ENCODE data around the gene AFP.

The AFP gene

DNA sequence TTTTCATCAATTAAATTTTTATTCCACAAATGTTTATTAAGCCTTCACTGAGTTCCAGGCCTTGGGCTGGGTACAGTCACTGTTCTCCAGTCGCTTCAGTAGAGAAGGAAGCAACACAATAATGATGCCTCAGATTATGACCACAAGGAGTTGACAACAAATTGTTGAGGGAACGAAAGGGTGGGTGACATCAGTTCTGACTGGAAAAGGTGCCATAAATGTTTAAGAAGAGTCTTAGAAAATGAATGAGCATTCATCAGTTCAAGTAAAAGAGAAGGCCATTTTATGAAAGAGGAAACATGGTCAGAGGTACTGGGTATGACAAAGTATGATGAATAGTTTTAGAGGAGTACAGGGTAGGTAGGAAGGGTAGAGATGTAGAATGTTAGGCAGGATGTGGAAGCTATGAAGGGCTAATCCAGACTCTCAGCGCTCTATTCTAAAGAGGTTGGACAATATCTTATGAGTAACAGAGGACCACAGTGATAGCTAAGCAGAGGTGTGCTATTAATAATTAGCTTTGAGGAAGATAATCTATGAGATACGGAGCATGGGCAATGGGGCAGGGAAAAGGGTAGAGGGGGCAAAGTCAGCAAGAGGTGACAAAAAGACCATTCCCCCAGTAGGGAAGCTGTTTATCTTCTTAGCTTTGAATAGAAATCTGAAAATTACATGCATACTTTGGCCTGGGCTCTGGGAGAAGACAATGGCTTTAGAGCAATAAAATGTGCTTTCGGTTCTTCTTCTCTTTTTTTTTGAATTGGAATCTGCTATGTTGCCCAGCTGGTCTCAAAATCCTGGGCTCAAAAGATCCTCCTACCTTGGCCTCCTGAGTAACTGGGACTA, 20.4 kb downstream of the AFP start:
- H3K4me3 ChIP-seq (ENCODE audit: low read depth, low read length), result no peak overlapping the region
- no peak overlapping the region for H4K12ac ChIP-seq (ENCODE audit: low read depth, low read length)
- no peaks in the 10 kb centered on the region for H3K36me3 ChIP-seq (ENCODE audit: control insufficient read depth in 1 of 2, insufficient read depth in 2 of 2, low read length in 2 of 2)
- no peak overlapping the region for H4K8ac ChIP-seq (ENCODE audit: low read depth, low read length)
- no peak overlapping the region for H3K27ac ChIP-seq (ENCODE audit: low read depth, low read length)
- no peak overlapping the region for H3K18ac ChIP-seq (ENCODE audit: low read length)
- no peak overlapping the region for H2BK120ac ChIP-seq (ENCODE audit: insufficient read depth, low read length, poor library complexity)
- H3K27me3 ChIP-seq (ENCODE audit: insufficient read depth, low read length), result no peaks in the 10 kb centered on the region
- no peak overlapping the region for H3K9ac ChIP-seq (ENCODE audit: low read length)
- H3K4me1 ChIP-seq (ENCODE audit: control insufficient read depth in 1 of 2, insufficient read depth in 2 of 2, low read length in 2 of 2), result peaks cover 4 to 6% of the 10 kb centered on the region in 2 experiments
- H2BK5ac ChIP-seq (ENCODE audit: low read depth, low read length, poor library complexity), result no peak overlapping the region
- no peak overlapping the region for H2AFZ ChIP-seq (ENCODE audit: insufficient read depth, low read length, poor library complexity)
- H4K91ac ChIP-seq (ENCODE audit: low read depth, low read length), result no peak overlapping the region
- no peak overlapping the region for H3K14ac ChIP-seq (ENCODE audit: low read length)
- peaks cover 4% of the 10 kb centered on the region for H3K79me1 ChIP-seq (ENCODE audit: low read length)
- no peak overlapping the region for H2BK12ac ChIP-seq (ENCODE audit: low read length)
- H3K9me3 ChIP-seq (ENCODE audit: insufficient read depth, low read depth, low read length), result no peaks in the 10 kb centered on the region
- WGBS (ENCODE audit: extremely low coverage, insufficient coverage, insufficient read length), result no CpG with 5 or more reads among the region's 5 CpGs
- no peak overlapping the region for H3K4me2 ChIP-seq (ENCODE audit: low read length)
- no peak overlapping the region for H3K4ac ChIP-seq (ENCODE audit: low read depth, low read length)
- no peak for DNase-seq
- no peak overlapping the region for H2AK5ac ChIP-seq (ENCODE audit: low read length)
- H3K79me2 ChIP-seq (ENCODE audit: control insufficient read depth, insufficient read depth, low read length, poor library complexity), result no peaks in the 10 kb centered on the region
- H3K23ac ChIP-seq (ENCODE audit: low read length), result no peak overlapping the region

- H3K27me3 ChIP-seq (ENCODE audit: insufficient read depth, low read length), result no peaks in the 10 kb centered on the region
- H3K9ac ChIP-seq (ENCODE audit: low read length), result no peak overlapping the region
- H3K4ac ChIP-seq (ENCODE audit: low read depth, low read length), result no peak overlapping the region
- no peaks in the 10 kb centered on the region for H3K36me3 ChIP-seq (ENCODE audit: control insufficient read depth in 1 of 2, insufficient read depth in 2 of 2, low read length in 2 of 2)
- no CpG with 5 or more reads among the region's 4 CpGs for WGBS (ENCODE audit: extremely low coverage, insufficient coverage, insufficient read length)
- H2BK5ac ChIP-seq (ENCODE audit: low read depth, low read length, poor library complexity), result no peak overlapping the region
- peaks cover 1% of the 10 kb centered on the region for H3K79me1 ChIP-seq (ENCODE audit: low read length)
- no peak overlapping the region for H4K91ac ChIP-seq (ENCODE audit: low read depth, low read length)
- H3K18ac ChIP-seq (ENCODE audit: low read length), result no peak overlapping the region
- no peak overlapping the region for H3K4me3 ChIP-seq (ENCODE audit: low read depth, low read length)
- H2BK120ac ChIP-seq (ENCODE audit: insufficient read depth, low read length, poor library complexity), result no peak overlapping the region
- H2AK5ac ChIP-seq (ENCODE audit: low read length), result no peak overlapping the region
- no peaks in the 10 kb centered on the region for H3K79me2 ChIP-seq (ENCODE audit: control insufficient read depth, insufficient read depth, low read length, poor library complexity)
- no peak overlapping the region for H2BK12ac ChIP-seq (ENCODE audit: low read length)
- no peak overlapping the region for H3K4me2 ChIP-seq (ENCODE audit: low read length)
- no peak overlapping the region for H2AFZ ChIP-seq (ENCODE audit: insufficient read depth, low read length, poor library complexity)
- H3K23ac ChIP-seq (ENCODE audit: low read length), result no peak overlapping the region
- no peak overlapping the region for H3K14ac ChIP-seq (ENCODE audit: low read length)
- no peak overlapping the region for H3K27ac ChIP-seq (ENCODE audit: low read depth, low read length)
- H3K9me3 ChIP-seq (ENCODE audit: insufficient read depth, low read depth, low read length), result no peaks in the 10 kb centered on the region
- DNase-seq, result no peak
- H4K12ac ChIP-seq (ENCODE audit: low read depth, low read length), result no peak overlapping the region
- no peak overlapping the region for H4K8ac ChIP-seq (ENCODE audit: low read depth, low read length)
- H3K4me1 ChIP-seq (ENCODE audit: control insufficient read depth in 1 of 2, insufficient read depth in 2 of 2, low read length in 2 of 2), result peaks cover 0 to under 1% of the 10 kb centered on the region in 2 experiments
Observed at GRCh38 chr4:73458184-73459047, 22.4 kb downstream of the AFP start.

DNA sequence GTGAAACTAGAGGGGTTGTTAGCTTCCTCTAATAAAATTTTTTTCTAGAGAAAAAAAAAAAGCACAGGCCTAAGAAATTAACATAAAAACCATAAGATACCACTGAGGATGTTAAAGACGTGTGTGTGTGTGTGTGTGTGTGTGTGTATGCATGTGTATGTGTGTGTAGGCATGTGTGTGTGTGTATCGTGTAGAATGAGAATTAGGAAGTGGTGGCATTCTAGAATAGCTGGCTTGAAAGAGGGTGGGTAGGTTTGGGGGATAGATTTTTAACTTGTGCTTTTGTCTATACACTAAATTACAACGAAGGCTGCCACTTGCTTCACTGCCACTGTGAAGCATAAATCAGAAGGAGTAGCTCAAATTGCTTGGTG, 23.0 kb downstream of the AFP start:
- Histone ChIP-seq H3K9ac (ENCODE audit: low read length) (no peak overlapping the region), H3K23ac (ENCODE audit: low read length) (no peak overlapping the region), H4K12ac (ENCODE audit: low read depth, low read length) (no peak overlapping the region), H3K27me3 (ENCODE audit: insufficient read depth, low read length) (no peaks in the 10 kb centered on the region), H2AK5ac (ENCODE audit: low read length) (no peak overlapping the region), H3K27ac (ENCODE audit: low read depth, low read length) (no peak overlapping the region), H3K4me3 (ENCODE audit: low read depth, low read length) (no peak overlapping the region), H4K8ac (ENCODE audit: low read depth, low read length) (no peak overlapping the region), H3K36me3 (ENCODE audit: control insufficient read depth in 1 of 2, insufficient read depth in 2 of 2, low read length in 2 of 2) (no peaks in the 10 kb centered on the region), H3K79me1 (ENCODE audit: low read length) (no peaks in the 10 kb centered on the region), H2BK5ac (ENCODE audit: low read depth, low read length, poor library complexity) (no peak overlapping the region), H2AFZ (ENCODE audit: insufficient read depth, low read length, poor library complexity) (no peak overlapping the region), H2BK120ac (ENCODE audit: insufficient read depth, low read length, poor library complexity) (no peak overlapping the region), H3K9me3 (ENCODE audit: insufficient read depth, low read depth, low read length) (no peaks in the 10 kb centered on the region), H3K4ac (ENCODE audit: low read depth, low read length) (no peak overlapping the region), H2BK12ac (ENCODE audit: low read length) (no peak overlapping the region), H3K79me2 (ENCODE audit: control insufficient read depth, insufficient read depth, low read length, poor library complexity) (no peaks in the 10 kb centered on the region), H3K14ac (ENCODE audit: low read length) (no peak overlapping the region), H3K18ac (ENCODE audit: low read length) (no peak overlapping the region), H3K4me1 (ENCODE audit: control insufficient read depth in 1 of 2, insufficient read depth in 2 of 2, low read length in 2 of 2) (no peaks in the 10 kb centered on the region), H4K91ac (ENCODE audit: low read depth, low read length) (no peak overlapping the region), H3K4me2 (ENCODE audit: low read length) (no peak overlapping the region)
- no peak for DNase-seq
- no CpG with 5 or more reads among the region's 3 CpGs for WGBS (ENCODE audit: extremely low coverage, insufficient coverage, insufficient read length)

DNA sequence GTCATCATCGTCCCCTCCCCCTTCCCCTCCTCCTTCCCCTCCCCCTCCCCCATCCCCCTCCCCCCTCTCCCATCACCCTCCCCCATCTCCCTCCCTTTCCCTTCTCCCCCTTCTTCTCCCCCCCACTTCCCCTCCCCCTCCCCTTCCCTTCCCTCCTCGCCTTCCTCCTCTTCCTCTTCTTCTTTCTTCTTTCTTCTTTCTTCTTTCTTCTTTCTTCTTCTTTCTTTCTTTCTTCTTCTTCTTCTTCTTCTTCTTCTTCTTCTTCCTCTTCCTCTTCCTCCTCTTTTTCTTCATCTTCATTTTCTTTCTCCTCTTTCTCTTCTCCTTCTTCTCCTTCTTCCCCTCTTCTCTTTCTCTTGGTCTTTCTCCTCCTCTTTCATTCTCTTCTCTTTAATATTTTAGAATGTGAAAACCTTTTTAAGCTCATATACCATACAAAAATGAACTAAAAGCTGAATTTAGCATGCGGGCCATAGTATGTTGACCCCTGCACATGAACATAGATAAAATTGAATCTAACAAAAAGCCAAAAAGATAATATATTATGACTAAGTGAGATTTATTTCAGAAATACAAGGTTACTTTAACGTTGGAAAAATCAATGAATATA, 25.0 kb downstream of the AFP start:
- Histone ChIP-seq H4K8ac (ENCODE audit: low read depth, low read length) (no peak overlapping the region), H2AK5ac (ENCODE audit: low read length) (no peak overlapping the region), H2AFZ (ENCODE audit: insufficient read depth, low read length, poor library complexity) (no peak overlapping the region), H3K27ac (ENCODE audit: low read depth, low read length) (no peak overlapping the region), H3K4me2 (ENCODE audit: low read length) (no peak overlapping the region), H3K18ac (ENCODE audit: low read length) (no peak overlapping the region), H4K91ac (ENCODE audit: low read depth, low read length) (no peak overlapping the region), H2BK5ac (ENCODE audit: low read depth, low read length, poor library complexity) (no peak overlapping the region), H2BK120ac (ENCODE audit: insufficient read depth, low read length, poor library complexity) (no peak overlapping the region), H3K9ac (ENCODE audit: low read length) (no peak overlapping the region), H3K4me3 (ENCODE audit: low read depth, low read length) (no peak overlapping the region), H3K79me1 (ENCODE audit: low read length) (no peaks in the 10 kb centered on the region), H4K12ac (ENCODE audit: low read depth, low read length) (no peak overlapping the region), H3K4ac (ENCODE audit: low read depth, low read length) (no peak overlapping the region), H3K27me3 (ENCODE audit: insufficient read depth, low read length) (no peaks in the 10 kb centered on the region), H3K23ac (ENCODE audit: low read length) (no peak overlapping the region), H3K4me1 (ENCODE audit: control insufficient read depth in 1 of 2, insufficient read depth in 2 of 2, low read length in 2 of 2) (no peaks in the 10 kb centered on the region), H3K14ac (ENCODE audit: low read length) (no peak overlapping the region), H2BK12ac (ENCODE audit: low read length) (no peak overlapping the region), H3K36me3 (ENCODE audit: control insufficient read depth in 1 of 2, insufficient read depth in 2 of 2, low read length in 2 of 2) (no peaks in the 10 kb centered on the region), H3K79me2 (ENCODE audit: control insufficient read depth, insufficient read depth, low read length, poor library complexity) (no peaks in the 10 kb centered on the region), H3K9me3 (ENCODE audit: insufficient read depth, low read depth, low read length) (no peaks in the 10 kb centered on the region)
- no CpG with 5 or more reads among the region's 4 CpGs for WGBS (ENCODE audit: extremely low coverage, insufficient coverage, insufficient read length)
- DNase-seq, result no peak

Measured in trophoblast cell (in vitro differentiated cells and primary cell).